Neural progenitor cell (in vitro differentiated cells): Measurements from ENCODE around the gene CARS2. TPM values are rescaled to one million over a fixed set of nuclear protein-coding genes. Genes with fewer than 3 reads are reported as not detected.
A peak's percentile ranks its signal among the peaks of the same experiment; 100 is the strongest.

ENCODE experiments used
- DNase-seq: peaks from one replicate; pipeline ENCODE4 v3.0.0-alpha.2; 2016; ENCODE audit warnings: low spot score
- H2AFZ ChIP-seq: fragments of 200-600 bp; sonication (generic); replicated peaks from 2 replicates; pipeline ENCODE4 v1.6.1; 2016; ENCODE audit warnings: antibody characterized with exemption
- H3F3A ChIP-seq: fragments of 200-600 bp; sonication (generic); 2 replicates; pipeline ENCODE4 v1.6.1; 2016; ENCODE audit warnings: antibody characterized with exemption, low read depth
- H3K27ac ChIP-seq: fragments of 200-600 bp; sonication (generic); 2 replicates; pipeline ENCODE4 v1.5.1; 2016; ENCODE audit warnings: mild to moderate bottlenecking
- H3K27me3 ChIP-seq: fragments of 200-600 bp; sonication (generic); 2 replicates; pipeline ENCODE4 v1.6.1; 2016; ENCODE audit warnings: mild to moderate bottlenecking, moderate library complexity
- H3K36me3 ChIP-seq: fragments of 200-600 bp; sonication (generic); 2 replicates; pipeline ENCODE4 v1.5.1; 2016
- H3K4me1 ChIP-seq: fragments of 200-600 bp; sonication (generic); 2 replicates; pipeline ENCODE4 v1.6.1; 2016; ENCODE audit warnings: mixed run types
- H3K4me2 ChIP-seq: fragments of 200-600 bp; sonication (generic); 2 replicates; pipeline ENCODE4 v1.6.1; 2016
- H3K4me3 ChIP-seq: fragments of 200-600 bp; sonication (generic); 2 replicates; pipeline ENCODE4 v1.5.1; 2016
- H3K79me2 ChIP-seq: fragments of 200-600 bp; sonication (generic); 2 replicates; pipeline ENCODE4 v1.6.1; 2016; ENCODE audit warnings: low read depth
- H3K9ac ChIP-seq: fragments of 200-600 bp; sonication (generic); 2 replicates; pipeline ENCODE4 v1.6.1; 2016
- H3K9me3 ChIP-seq: fragments of 200-600 bp; sonication (generic); 2 replicates; pipeline ENCODE4 v1.5.1; 2016; ENCODE audit warnings: low read depth
- H4K20me1 ChIP-seq: fragments of 200-600 bp; sonication (generic); 2 replicates; pipeline ENCODE4 v1.6.1; 2016; ENCODE audit warnings: low read depth
- H3K27ac Mint-ChIP-seq: 3 replicates; pipeline ENCODE4 v1.8.0; 2021; ENCODE audit warnings: mixed read lengths
- H3K27me3 Mint-ChIP-seq: 2 replicates; pipeline ENCODE4 v1.8.0; 2022; ENCODE audit warnings: low read depth, mild to moderate bottlenecking, inconsistent platforms, moderate library complexity, mixed read lengths; ENCODE audit not compliant: insufficient read depth
- H3K36me3 Mint-ChIP-seq: 3 replicates; pipeline ENCODE4 v1.8.0; 2021; ENCODE audit warnings: mixed read lengths
- H3K4me1 Mint-ChIP-seq: 3 replicates; pipeline ENCODE4 v1.8.0; 2021; ENCODE audit warnings: mixed read lengths
- H3K4me3 Mint-ChIP-seq: 3 replicates; pipeline ENCODE4 v1.8.0; 2021; ENCODE audit warnings: mild to moderate bottlenecking, moderate library complexity, mixed read lengths
- H3K9me3 Mint-ChIP-seq: 3 replicates; pipeline ENCODE4 v1.8.0; 2020; ENCODE audit warnings: mixed read lengths
- EZH2 ChIP-seq: fragments of 200-600 bp; sonication (generic); IDR thresholded peaks from 2 replicates; pipeline ENCODE4 v1.6.1; 2017; ENCODE audit warnings: antibody characterized with exemption, mild to moderate bottlenecking, moderate library complexity
- EZH2phosphoT487 ChIP-seq: fragments of 200-600 bp; sonication (generic); IDR thresholded peaks from 2 replicates; pipeline ENCODE4 v1.6.1; 2017; ENCODE audit warnings: antibody characterized with exemption
- total RNA-seq: library from RNA; depleted of rRNA; stranded (reverse); fragments of >200 nt; gene quantifications from 2 replicates; pipeline ENCODE4 v1.2.3, GENCODE V29; 2015; ENCODE audit warnings: low replicate concordance
- TF ChIP-seq, protein P1 (sequence below): fragments of 200-600 bp; sonication (generic); IDR thresholded peaks from 2 replicates; pipeline ENCODE4 v1.5.1; 2017; ENCODE audit warnings: antibody characterized with exemption, mild to moderate bottlenecking

The CARS2 gene
- total RNA-seq, 1 donor from 2014 or later: 50.0 TPM

DNA sequence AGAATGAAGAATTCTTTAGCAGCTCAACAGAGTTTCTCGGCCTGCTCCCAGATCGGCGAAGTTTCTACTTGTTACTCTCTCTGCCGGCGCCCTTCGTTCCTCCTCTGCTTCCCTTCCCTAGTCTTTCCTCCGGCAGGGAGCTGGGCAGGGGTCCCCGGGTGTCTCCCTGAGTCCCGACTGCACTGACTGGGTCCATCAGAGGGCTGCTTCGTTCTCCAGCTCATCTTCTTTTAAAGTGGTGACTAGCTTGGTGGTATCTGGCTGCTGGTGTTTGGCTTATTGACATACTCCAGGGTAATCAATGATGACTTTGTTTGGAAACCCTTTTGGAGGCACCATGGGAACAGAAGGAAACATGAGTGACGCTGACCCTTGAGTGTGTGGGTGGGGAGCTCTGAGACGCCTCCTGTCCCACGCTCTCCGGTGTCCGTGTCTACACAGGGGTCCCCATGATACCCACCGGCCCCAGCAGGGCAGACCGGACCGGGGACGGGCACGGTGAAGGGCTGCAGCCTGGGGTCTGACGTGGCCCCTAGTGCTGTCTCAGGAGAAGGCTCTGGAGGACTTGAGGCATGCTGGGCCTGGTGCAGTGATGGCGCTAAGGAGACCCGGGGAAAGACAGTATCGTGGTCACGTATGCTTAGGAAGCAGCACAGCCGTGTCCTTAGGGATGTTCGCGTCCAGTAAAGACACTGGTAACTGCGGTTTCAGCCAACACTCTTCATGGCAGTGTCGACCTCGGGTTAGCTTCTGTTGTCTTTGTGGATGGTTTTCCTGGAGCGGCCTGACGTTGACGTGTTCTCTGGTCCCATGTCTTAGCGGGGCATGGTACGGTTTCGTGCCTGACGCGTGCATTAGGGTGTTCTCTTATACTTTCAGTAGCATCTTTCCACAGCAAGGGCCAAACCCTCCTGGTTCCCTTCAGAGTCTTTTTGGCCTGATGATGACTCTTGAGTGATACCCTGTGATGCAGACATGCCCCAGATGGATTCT, 66.8 kb downstream of the CARS2 start:
- H3K27ac ChIP-seq: no peak overlapping the region
- no peak overlapping the region for H3K4me2 ChIP-seq
- no peaks in the 10 kb centered on the region for H3F3A ChIP-seq
- Mint-ChIP-seq H3K4me3 (no peak overlapping the region), H3K27ac (peak overlapping the region; percentile 21), H3K36me3 (peaks cover 33% of the 10 kb centered on the region), H3K27me3 (peaks cover 8% of the 10 kb centered on the region), H3K9me3 (no peaks in the 10 kb centered on the region), H3K4me1 (peaks cover under 1% of the 10 kb centered on the region)
- no peaks in the 10 kb centered on the region for H3K9me3 ChIP-seq
- no peaks in the 10 kb centered on the region for H3K79me2 ChIP-seq
- DNase-seq: no peak
- no peak overlapping the region for H2AFZ ChIP-seq
- H3K27me3 ChIP-seq: no peaks in the 10 kb centered on the region
- no peaks in the 10 kb centered on the region for H3K4me1 ChIP-seq
- no peaks in the 10 kb centered on the region for H3K36me3 ChIP-seq
- no peaks in the 10 kb centered on the region for H4K20me1 ChIP-seq
- H3K9ac ChIP-seq: no peak overlapping the region
- TF ChIP-seq, protein P1, sequence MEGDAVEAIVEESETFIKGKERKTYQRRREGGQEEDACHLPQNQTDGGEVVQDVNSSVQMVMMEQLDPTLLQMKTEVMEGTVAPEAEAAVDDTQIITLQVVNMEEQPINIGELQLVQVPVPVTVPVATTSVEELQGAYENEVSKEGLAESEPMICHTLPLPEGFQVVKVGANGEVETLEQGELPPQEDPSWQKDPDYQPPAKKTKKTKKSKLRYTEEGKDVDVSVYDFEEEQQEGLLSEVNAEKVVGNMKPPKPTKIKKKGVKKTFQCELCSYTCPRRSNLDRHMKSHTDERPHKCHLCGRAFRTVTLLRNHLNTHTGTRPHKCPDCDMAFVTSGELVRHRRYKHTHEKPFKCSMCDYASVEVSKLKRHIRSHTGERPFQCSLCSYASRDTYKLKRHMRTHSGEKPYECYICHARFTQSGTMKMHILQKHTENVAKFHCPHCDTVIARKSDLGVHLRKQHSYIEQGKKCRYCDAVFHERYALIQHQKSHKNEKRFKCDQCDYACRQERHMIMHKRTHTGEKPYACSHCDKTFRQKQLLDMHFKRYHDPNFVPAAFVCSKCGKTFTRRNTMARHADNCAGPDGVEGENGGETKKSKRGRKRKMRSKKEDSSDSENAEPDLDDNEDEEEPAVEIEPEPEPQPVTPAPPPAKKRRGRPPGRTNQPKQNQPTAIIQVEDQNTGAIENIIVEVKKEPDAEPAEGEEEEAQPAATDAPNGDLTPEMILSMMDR: no peak
- TF ChIP-seq EZH2phosphoT487 (no peak), EZH2 (no peak)
- no peak overlapping the region for H3K4me3 ChIP-seq

DNA sequence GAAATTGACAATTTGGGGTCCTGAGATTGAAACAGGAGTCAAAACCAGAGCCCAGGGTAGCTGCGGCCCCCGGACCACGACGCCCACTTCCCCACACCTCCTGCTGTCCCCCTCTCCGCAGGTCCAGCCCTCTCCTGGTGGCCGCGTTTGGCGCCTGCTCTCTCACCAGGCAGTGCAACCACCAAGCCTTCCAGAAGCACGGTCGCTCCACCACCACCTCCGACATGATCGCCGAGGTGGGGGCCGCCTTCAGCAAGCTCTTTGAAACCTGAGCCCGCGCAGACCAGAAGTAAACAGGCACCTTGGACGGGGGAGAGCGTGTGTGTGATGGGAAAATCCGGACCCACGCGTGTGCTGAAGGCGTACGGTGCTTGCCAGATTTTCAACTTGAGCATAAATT, 67.7 kb downstream of the CARS2 start:
- peaks cover 34% of the 10 kb centered on the region for H3K36me3 Mint-ChIP-seq
- no peaks in the 10 kb centered on the region for H4K20me1 ChIP-seq

DNA sequence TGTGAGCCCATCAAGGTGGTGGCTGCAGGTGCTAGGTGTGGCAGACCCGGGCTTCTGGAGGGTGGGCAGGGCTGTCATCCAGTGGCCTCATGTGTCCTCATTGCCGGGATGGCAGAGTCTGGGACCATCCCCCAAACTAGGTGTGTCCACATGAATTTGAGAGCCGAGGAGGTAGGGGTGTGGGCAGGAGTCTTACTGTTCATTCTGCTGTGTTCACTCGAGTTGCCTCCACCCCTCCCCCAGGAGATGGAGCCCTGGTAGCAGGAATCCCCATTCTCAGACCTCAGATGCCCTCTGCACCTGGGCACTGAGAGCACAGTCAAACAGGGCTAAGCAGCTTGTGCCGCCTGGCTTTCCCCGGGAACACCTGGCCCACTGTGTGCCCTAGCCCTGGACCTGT, 68.2 kb downstream of the CARS2 start:
- Histone ChIP-seq H3K27me3 (no peaks in the 10 kb centered on the region), H3K36me3 (no peaks in the 10 kb centered on the region), H3K79me2 (no peaks in the 10 kb centered on the region), H2AFZ (no peak overlapping the region), H4K20me1 (no peaks in the 10 kb centered on the region), H3K9ac (no peak overlapping the region), H3K4me2 (no peak overlapping the region), H3K4me3 (no peak overlapping the region), H3K27ac (no peak overlapping the region), H3F3A (no peaks in the 10 kb centered on the region), H3K9me3 (no peaks in the 10 kb centered on the region), H3K4me1 (no peaks in the 10 kb centered on the region)
- Mint-ChIP-seq H3K4me1 (no peaks in the 10 kb centered on the region), H3K27ac (no peak overlapping the region), H3K9me3 (no peaks in the 10 kb centered on the region), H3K36me3 (peaks cover 30% of the 10 kb centered on the region), H3K4me3 (no peak overlapping the region), H3K27me3 (peaks cover 8% of the 10 kb centered on the region)
- DNase-seq: no peak
- TF ChIP-seq EZH2: no peak
- TF ChIP-seq, protein P1: no peak
- no peak for TF ChIP-seq EZH2phosphoT487

More for the DNA sequence above, 67.7 kb downstream of the CARS2 start:
- H3K27me3 Mint-ChIP-seq: peaks cover 8% of the 10 kb centered on the region
- no peak overlapping the region for H3K4me2 ChIP-seq
- no peak overlapping the region for H3K4me3 Mint-ChIP-seq
- H3K36me3 ChIP-seq: no peaks in the 10 kb centered on the region
- no peaks in the 10 kb centered on the region for H3K27me3 ChIP-seq
- H3K9me3 Mint-ChIP-seq: no peaks in the 10 kb centered on the region
- H3F3A ChIP-seq: no peaks in the 10 kb centered on the region
- H3K4me1 ChIP-seq: no peaks in the 10 kb centered on the region
- no peak overlapping the region for H2AFZ ChIP-seq
- TF ChIP-seq, protein P1: no peak
- TF ChIP-seq EZH2phosphoT487 (no peak), EZH2 (no peak)
- H3K27ac ChIP-seq: no peak overlapping the region
- H3K4me3 ChIP-seq: no peak overlapping the region
- H3K79me2 ChIP-seq: no peaks in the 10 kb centered on the region
- no peak overlapping the region for H3K9ac ChIP-seq
- no peaks in the 10 kb centered on the region for H3K9me3 ChIP-seq
- H3K27ac Mint-ChIP-seq: no peak overlapping the region
- no peaks in the 10 kb centered on the region for H3K4me1 Mint-ChIP-seq
- no peak for DNase-seq
